Nasal cavity respiratory epithelium epithelial cell of viscerocranial mucosa (primary cell): ENCODE data around the gene NTN1. TPM values are rescaled to one million over a fixed set of nuclear protein-coding genes. Genes with fewer than 3 reads are reported as not detected.

Source experiments
- total RNA-seq: library from RNA; depleted of rRNA; stranded (reverse); fragments of >200 nt; gene quantifications from 2 replicates; pipeline ENCODE4 v1.2.3, GENCODE V29; 2014

The NTN1 gene
- under 0.01 and 8.3 TPM in 2 replicates for total RNA-seq

GRCh38 chr17:9021158-9021991 lies at the start of gene NTN1:
TSS of gene NTN1 (plus strand) at chr17:9021510. CDS start at chr17:9022374, 864 bp downstream.

Other genes with a start within 250 kb of the NTN1 start
- gene MFSD6L, start 222.1 kb upstream of the NTN1 start, total RNA-seq = under 0.01 and 0.07 TPM in 2 replicates
- not detected in 2 replicates for gene PIK3R6, start 153.8 kb upstream of the NTN1 start, total RNA-seq
- gene PIK3R5, start 55.8 kb upstream of the NTN1 start, total RNA-seq = 0.07 TPM in 1 of 2 replicates, not detected in the other